GM12865 (cell line): ENCODE measurements around the gene TAF3.

ENCODE experiments used
- DNase-seq: peaks from one replicate; pipeline ENCODE4 v3.0.0; 2010; ENCODE audit warnings: low read depth
- H3K4me3 ChIP-seq: 2 replicates; pipeline ENCODE4 v1.5.1; 2011; ENCODE audit warnings: mild to moderate bottlenecking, low read depth, low read length, control low read depth
- CTCF ChIP-seq: IDR thresholded peaks from 2 replicates; pipeline ENCODE4 v1.5.1; 2011; ENCODE audit warnings: low read length, control low read depth, low read depth, inconsistent platforms; ENCODE audit not compliant: insufficient read depth; ENCODE audit errors: missing control alignments

TAF3 gene

DNA sequence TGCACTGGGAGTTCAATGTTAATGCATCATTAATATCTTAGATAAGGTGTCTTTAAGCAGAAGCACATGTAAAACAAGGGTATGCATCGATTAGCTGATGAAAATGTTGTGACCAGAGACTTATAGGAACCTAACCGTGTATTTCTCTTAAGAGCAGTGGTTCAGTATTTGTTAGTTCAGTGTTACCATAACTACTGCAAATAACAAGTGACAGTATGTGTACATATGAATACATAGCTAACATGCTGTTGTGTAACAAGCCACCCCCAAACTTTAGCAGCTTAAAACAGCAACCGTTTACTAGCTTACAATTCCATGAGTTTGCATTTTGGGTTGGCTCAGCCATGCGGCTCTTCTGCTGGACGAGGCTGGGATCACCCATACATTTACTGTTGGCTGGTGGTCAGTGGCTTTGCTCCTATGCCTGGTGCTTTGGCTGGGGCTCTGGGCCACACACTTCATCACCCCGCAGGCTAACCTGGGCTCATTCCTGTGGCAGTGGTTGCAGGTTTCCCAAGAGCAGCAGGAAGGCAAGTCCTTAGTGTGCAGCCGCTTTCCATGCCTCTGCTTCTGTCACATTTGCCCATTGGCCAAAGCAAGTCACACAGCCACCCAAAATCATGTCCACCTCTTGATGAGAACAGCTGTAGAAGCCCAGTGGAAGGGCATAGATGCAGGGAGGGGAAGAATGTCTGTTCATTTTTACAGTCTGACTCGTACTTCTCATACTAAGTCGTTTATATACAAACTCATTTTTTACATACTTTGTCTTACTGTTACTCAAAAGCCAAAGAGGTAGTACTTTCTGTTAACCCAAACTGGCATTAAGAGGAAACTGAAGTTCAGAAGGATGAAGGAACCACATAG, 132.9 kb downstream of the TAF3 start:
- TF ChIP-seq CTCF, result no peak

GRCh38 chr10:7952266-7952665, 134.0 kb downstream of the TAF3 start:
- no peak for TF ChIP-seq CTCF
- H3K4me3 ChIP-seq, result no peak overlapping the region
- DNase-seq, result no peak

More for the DNA sequence above, 132.9 kb downstream of the TAF3 start:
- no peak for DNase-seq
- H3K4me3 ChIP-seq, result no peak overlapping the region

- TF ChIP-seq CTCF, result no peak
- no peak for DNase-seq
- H3K4me3 ChIP-seq, result no peak overlapping the region
Observed at GRCh38 chr10:7953447-7953846, 135.1 kb downstream of the TAF3 start.

DNA sequence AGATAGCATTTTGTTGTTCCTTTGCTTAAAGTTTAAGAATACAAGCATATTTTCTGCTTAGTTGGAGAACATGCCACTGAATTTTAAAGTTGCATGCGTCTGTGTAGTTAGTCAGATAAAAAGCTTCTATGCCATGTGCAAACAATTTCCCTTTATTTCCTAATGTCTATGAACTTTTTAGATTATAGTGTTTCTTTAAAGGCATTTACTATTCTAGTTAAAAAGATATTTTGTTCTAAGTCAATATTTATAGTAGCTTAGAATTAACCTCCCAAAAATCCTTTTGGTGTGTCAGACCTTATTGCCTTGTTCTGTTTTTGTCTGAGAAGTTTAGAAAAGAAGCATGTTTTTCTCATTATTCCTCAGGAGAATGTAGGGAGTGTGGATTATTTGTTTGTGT, 137.1 kb downstream of the TAF3 start:
- TF ChIP-seq CTCF, result no peak
- no peak for DNase-seq
- no peak overlapping the region for H3K4me3 ChIP-seq

GRCh38 chr10:7956508-7956907, 138.2 kb downstream of the TAF3 start:
- peak; percentile 43 for DNase-seq
- no peak overlapping the region for H3K4me3 ChIP-seq
- TF ChIP-seq CTCF, result no peak

GRCh38 chr10:7957591-7957990, 139.3 kb downstream of the TAF3 start:
- no peak for TF ChIP-seq CTCF

DNA sequence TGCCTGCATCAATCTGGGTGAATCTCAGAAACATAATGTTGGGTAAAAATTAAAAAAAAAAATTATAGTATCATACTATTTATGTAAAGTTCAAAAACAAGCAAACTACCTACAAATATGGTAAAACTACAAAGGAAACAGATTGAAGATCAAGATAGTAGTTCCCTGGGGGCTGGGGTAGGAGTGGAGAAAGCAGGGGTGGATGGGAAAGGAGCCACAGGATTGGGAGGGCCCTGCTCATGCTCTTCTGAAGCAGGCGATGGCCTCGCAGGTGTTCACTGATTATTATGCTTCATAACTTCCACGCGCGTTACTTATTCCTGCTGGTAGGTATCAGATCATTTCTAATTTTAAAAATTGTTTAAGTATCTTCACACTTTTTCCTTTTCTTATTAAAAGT, 140.1 kb downstream of the TAF3 start:
- no peak overlapping the region for H3K4me3 ChIP-seq
- TF ChIP-seq CTCF, result no peak
- no peak for DNase-seq

More at GRCh38 chr10:7957591-7957990, 139.3 kb downstream of the TAF3 start:
- no peak overlapping the region for H3K4me3 ChIP-seq
- DNase-seq, result no peak
